ENCODE measurements around the gene TRIM33. TPM values are rescaled to one million over a fixed set of nuclear protein-coding genes. Genes with fewer than 3 reads are reported as not detected.
A peak's percentile ranks its signal among the peaks of the same experiment; 100 is the strongest.

Gene TRIM33
- total RNA-seq, 1 donor from 2014 or later, result 36.4 TPM

- intact Hi-C loops (cut with DNase I), result no loop called here
- peaks cover 50% of the 10 kb centered on the region for H3K4me1 ChIP-seq
- DNase-seq (peak; percentile 71), ATAC-seq (peak; percentile 79 to 85)
- no peaks in the 10 kb centered on the region for H3K27me3 ChIP-seq (ENCODE audit: low read depth)
- peaks cover 15% of the 10 kb centered on the region for H3K36me3 ChIP-seq
- peak overlapping the region; percentile 99 for H3K4me3 ChIP-seq
- no peak for TF ChIP-seq CTCF (IDR thresholded peaks at IDR 0.05)
- H3K27ac ChIP-seq, result peak overlapping the region; percentile 99
- H3K9me3 ChIP-seq, result no peaks in the 10 kb centered on the region
Observed at GRCh38 chr1:114510274-114511031, 550 bp downstream of the TRIM33 start.

- ATAC-seq, result no peak
- H3K4me3 ChIP-seq, result peak overlapping the region; percentile 99
- peak overlapping the region; percentile 99 for H3K27ac ChIP-seq
- no peak for TF ChIP-seq CTCF (IDR thresholded peaks at IDR 0.05)
- peaks cover 15% of the 10 kb centered on the region for H3K36me3 ChIP-seq
- H3K4me1 ChIP-seq, result peaks cover 57% of the 10 kb centered on the region
- intact Hi-C loops (cut with DNase I), result no loop called here
- H3K27me3 ChIP-seq (ENCODE audit: low read depth), result no peaks in the 10 kb centered on the region
- H3K9me3 ChIP-seq, result no peaks in the 10 kb centered on the region
- no peak for DNase-seq
Observed at GRCh38 chr1:114509596-114510273, 1.3 kb downstream of the TRIM33 start.

GRCh38 chr1:114508386-114508898, 2.6 kb downstream of the TRIM33 start:
- Histone ChIP-seq H3K27me3 (ENCODE audit: low read depth) (no peaks in the 10 kb centered on the region), H3K27ac (no peak overlapping the region), H3K4me1 (peaks cover 69% of the 10 kb centered on the region), H3K4me3 (no peak overlapping the region), H3K36me3 (peaks cover 15% of the 10 kb centered on the region), H3K9me3 (no peaks in the 10 kb centered on the region)
- DNase-seq (no peak), ATAC-seq (no peak)
- TF ChIP-seq CTCF (IDR thresholded peaks at IDR 0.05), result no peak
- intact Hi-C loops (cut with DNase I), result no loop called here

- peaks cover 66% of the 10 kb centered on the region for H3K4me1 ChIP-seq
- no peak overlapping the region for H3K4me3 ChIP-seq
- H3K27ac ChIP-seq, result no peak overlapping the region
- DNase-seq (no peak), ATAC-seq (no peak)
- H3K36me3 ChIP-seq, result peaks cover 15% of the 10 kb centered on the region
- TF ChIP-seq CTCF (IDR thresholded peaks at IDR 0.05), result no peak
- intact Hi-C loops (cut with DNase I), result no loop called here
- H3K27me3 ChIP-seq (ENCODE audit: low read depth), result no peaks in the 10 kb centered on the region
- no peaks in the 10 kb centered on the region for H3K9me3 ChIP-seq
Observed at GRCh38 chr1:114507513-114507912, 3.5 kb downstream of the TRIM33 start.

GRCh38 chr1:114505148-114505561, 5.8 kb downstream of the TRIM33 start:
- no peak for DNase-seq

More at GRCh38 chr1:114505148-114505561, 5.8 kb downstream of the TRIM33 start:
- peaks cover 15% of the 10 kb centered on the region for H3K36me3 ChIP-seq
- peak; percentile 82 to 88 for ATAC-seq
- H3K4me1 ChIP-seq, result peaks cover 68% of the 10 kb centered on the region
- no peak for TF ChIP-seq CTCF (IDR thresholded peaks at IDR 0.05)
- no peak overlapping the region for H3K27ac ChIP-seq
- no peaks in the 10 kb centered on the region for H3K9me3 ChIP-seq
- intact Hi-C loops (cut with DNase I), result no loop called here
- H3K4me3 ChIP-seq, result no peak overlapping the region
- no peaks in the 10 kb centered on the region for H3K27me3 ChIP-seq (ENCODE audit: low read depth)

Measured in lower lobe of right lung (tissue), 2 donors.